BJ (cell line): ENCODE results near the gene TMEM179. TPM values are rescaled to one million over a fixed set of nuclear protein-coding genes. Genes with fewer than 3 reads are reported as not detected.

Source experiments
- CTCF ChIA-PET: fragments of 350-600 bp; formaldehyde crosslinking; extraction: SDS; loops from one replicate; lab custom pipeline; 2021; ENCODE audit warnings: antibody characterized with exemption, inconsistent platforms; lab: Yijun Ruan, JAX
- POLR2A ChIA-PET: fragments of 300-600 bp; sonication (Branson Sonifier 250); formaldehyde crosslinking; extraction: SDS; loops from one replicate; lab custom pipeline; 2021; ENCODE audit warnings: antibody characterized with exemption; lab: Charles Lee
- DNase-seq: peaks from one replicate; pipeline ENCODE4 v3.0.0-alpha.2; 2011; ENCODE audit warnings: low read depth
- H3K27me3 ChIP-seq: 2 replicates; pipeline ENCODE4 v1.6.0; 2011; ENCODE audit warnings: low read length; ENCODE audit not compliant: control insufficient read depth, insufficient read depth
- H3K36me3 ChIP-seq: 2 replicates; pipeline ENCODE4 v1.5.1; 2011; ENCODE audit warnings: low read length; ENCODE audit not compliant: control insufficient read depth, insufficient read depth
- H3K4me3 ChIP-seq: 2 replicates; pipeline ENCODE4 v1.5.1; 2011; ENCODE audit warnings: low read depth, mild to moderate bottlenecking, control low read depth, low read length
- CTCF ChIP-seq: IDR thresholded peaks from 2 replicates; pipeline ENCODE4 v1.5.1; 2011; ENCODE audit warnings: low read depth, mild to moderate bottlenecking, control low read depth, inconsistent platforms, low read length, moderate library complexity; ENCODE audit not compliant: insufficient read depth
- polyA plus RNA-seq: library from polyadenylated mRNA; depleted of rRNA; stranded (reverse); fragments of >200 nt; gene quantifications from 2 replicates; pipeline ENCODE4 v1.2.3, GENCODE V29; 2011

The TMEM179 gene
- polyA plus RNA-seq, 1 experiment, result 0.09 TPM

- no peak for TF ChIP-seq CTCF
- Histone ChIP-seq H3K36me3 (no peaks in the 10 kb centered on the region), H3K27me3 (peaks cover 2% of the 10 kb centered on the region), H3K4me3 (no peak overlapping the region)
- DNase-seq, result no peak
- POLR2A ChIA-PET, result no interaction called here
- CTCF ChIA-PET, result interaction anchor here (1.5 kb wide), 1 partner anchor 10 kb away, joined by 3 read pairs; no protein-coding TSS in a partner anchor
These were observed 2.8 kb downstream of the TMEM179 start for GRCh38 chr14:104601786-104602185.

- TF ChIP-seq CTCF, result no peak
- Histone ChIP-seq H3K27me3 (peaks cover 2% of the 10 kb centered on the region), H3K36me3 (no peaks in the 10 kb centered on the region), H3K4me3 (no peak overlapping the region)
- POLR2A ChIA-PET, result no interaction called here
- no peak for DNase-seq
- CTCF ChIA-PET, result no interaction called here
These were observed 3.8 kb downstream of the TMEM179 start for GRCh38 chr14:104600805-104601204.

GRCh38 chr14:104600141-104600643, 4.4 kb downstream of the TMEM179 start:
- H3K4me3 ChIP-seq, result no peak overlapping the region
- DNase-seq, result no peak
- ChIA-PET CTCF (no interaction called here), POLR2A (no interaction called here)
- no peak for TF ChIP-seq CTCF
- peaks cover 2% of the 10 kb centered on the region for H3K27me3 ChIP-seq
- H3K36me3 ChIP-seq, result no peaks in the 10 kb centered on the region

DNA sequence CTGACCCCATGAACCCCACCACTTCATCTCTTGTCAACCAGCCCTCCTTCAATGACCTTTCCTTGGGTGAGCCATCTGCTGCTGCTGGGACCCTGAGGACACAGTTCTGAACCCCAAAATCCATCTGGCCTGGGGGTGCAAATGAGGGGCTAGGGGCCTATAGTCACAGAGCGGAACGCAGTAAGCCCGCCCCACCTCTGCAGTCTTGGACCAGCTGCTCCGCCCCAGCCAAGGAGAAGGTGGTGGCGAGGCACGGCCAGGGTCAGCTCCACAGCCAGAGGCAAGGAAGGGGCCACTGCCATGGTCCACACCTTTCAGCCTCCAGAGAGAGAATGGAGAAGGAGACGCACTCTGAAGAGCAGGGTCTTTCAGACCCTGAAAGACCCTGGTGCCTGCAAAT, 5.1 kb downstream of the TMEM179 start:
- no peak for TF ChIP-seq CTCF
- no peak for DNase-seq
- H3K4me3 ChIP-seq, result no peak overlapping the region
- H3K36me3 ChIP-seq, result no peaks in the 10 kb centered on the region
- CTCF ChIA-PET, result no interaction called here
- POLR2A ChIA-PET, result no interaction called here
- peaks cover 2% of the 10 kb centered on the region; the same call in 1 of the 2 replicates for H3K27me3 ChIP-seq

DNA sequence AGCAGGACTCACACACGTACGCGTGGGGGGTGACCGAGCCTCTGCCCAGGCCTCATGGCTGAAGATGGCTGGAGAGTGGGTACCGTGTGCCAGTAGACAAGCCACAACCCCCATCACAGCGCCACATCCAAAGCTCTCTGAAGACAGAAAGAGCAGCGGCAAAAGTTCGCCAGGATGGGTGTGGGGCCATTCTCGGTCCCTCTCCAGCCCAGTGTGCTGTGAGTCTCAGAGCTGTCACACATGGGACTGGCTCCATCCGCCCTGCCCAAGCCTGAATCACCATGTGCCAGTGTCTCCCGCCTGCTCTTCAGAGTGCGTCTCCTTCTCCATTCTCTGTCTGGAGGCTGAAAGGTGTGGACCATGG, 5.7 kb downstream of the TMEM179 start:
- Histone ChIP-seq H3K27me3 (peaks cover 1% of the 10 kb centered on the region; the same call in 1 of the 2 replicates), H3K36me3 (no peaks in the 10 kb centered on the region), H3K4me3 (no peak overlapping the region)
- no peak for TF ChIP-seq CTCF
- no peak for DNase-seq
- POLR2A ChIA-PET, result no interaction called here
- CTCF ChIA-PET, result no interaction called here
